Ishikawa (cell line): ENCODE measurements around the gene C4orf33.

Experiments used
- CEBPB ChIP-seq: IDR thresholded peaks from 2 replicates; pipeline ENCODE4 v1.6.1; 2012
- EGR1 ChIP-seq: IDR thresholded peaks from 2 replicates; pipeline ENCODE4 v1.6.1; 2012
- EP300 ChIP-seq: IDR thresholded peaks from 2 replicates; pipeline ENCODE4 v1.6.1; 2012; ENCODE audit warnings: borderline replicate concordance
- FOXM1 ChIP-seq: IDR thresholded peaks from 2 replicates; pipeline ENCODE4 v1.6.1; 2012; ENCODE audit warnings: low read depth, borderline replicate concordance
- MAX ChIP-seq: IDR thresholded peaks from 2 replicates; pipeline ENCODE4 v1.6.1; 2012
- RAD21 ChIP-seq: IDR thresholded peaks from 2 replicates; pipeline ENCODE4 v1.6.1; 2012; ENCODE audit warnings: low read depth
- REST ChIP-seq: IDR thresholded peaks from 2 replicates; pipeline ENCODE4 v1.6.1; 2012; ENCODE audit warnings: low read depth, mild to moderate bottlenecking
- TAF1 ChIP-seq: IDR thresholded peaks from 2 replicates; pipeline ENCODE4 v1.6.1; 2012; ENCODE audit warnings: low read depth, mild to moderate bottlenecking
- TCF12 ChIP-seq: IDR thresholded peaks from 2 replicates; pipeline ENCODE4 v1.6.1; 2012; ENCODE audit warnings: low read depth
- TEAD4 ChIP-seq: IDR thresholded peaks from 2 replicates; pipeline ENCODE4 v1.6.1; 2012
- USF1 ChIP-seq: IDR thresholded peaks from 2 replicates; pipeline ENCODE4 v1.6.1; 2012

GRCh38 chr4:129062580-129062979 lies 33.4 kb upstream of the C4orf33 start:
- no peak for TF ChIP-seq EP300
- no peak for TF ChIP-seq FOXM1
- TF ChIP-seq USF1, result no peak
- no peak for TF ChIP-seq MAX
- TF ChIP-seq REST, result no peak
- TF ChIP-seq TAF1, result no peak
- TF ChIP-seq RAD21, result no peak
- TF ChIP-seq CEBPB, result no peak
- TF ChIP-seq EGR1, result no peak
- TF ChIP-seq TEAD4, result no peak
- TF ChIP-seq TCF12, result no peak
